ENCODE data around the gene XRRA1. TPM values are rescaled to one million over a fixed set of nuclear protein-coding genes. Genes with fewer than 3 reads are reported as not detected.

The XRRA1 gene
- total and polyA plus RNA-seq, 2 of the 13 experiments (the other 11 are each of a cell fraction or from before 2014, with no cell fraction given): 7.6 to 10.5 TPM

- TF ChIP-seq HNF1A (IDR thresholded peaks at IDR 0.05; ENCODE audit: low read depth): no peak
- TF ChIP-seq HNF1A (CRISPR knock-in tag; IDR thresholded peaks at IDR 0.05; ENCODE audit: borderline replicate concordance): no peak
- TF ChIP-seq CEBPG (CRISPR knock-in tag; IDR thresholded peaks at IDR 0.05): peak; percentile 88
- TF ChIP-seq TAF1 (CRISPR knock-in tag; IDR thresholded peaks at IDR 0.05): no peak
- peak; percentile 22; the same call in 1 of the 2 replicates for TF ChIP-seq ZNF792 (CRISPR knock-in tag; IDR thresholded peaks at IDR 0.05)
- no peak for TF ChIP-seq MED8 (CRISPR knock-in tag; IDR thresholded peaks at IDR 0.05; ENCODE audit: insufficient replicate concordance)
- TF ChIP-seq PREB (CRISPR knock-in tag; IDR thresholded peaks at IDR 0.05): no peak
- peak; percentile 47; the same call in 1 of the 2 replicates for TF ChIP-seq JUNB (CRISPR knock-in tag; IDR thresholded peaks at IDR 0.05; ENCODE audit: borderline replicate concordance)
- no peak for TF ChIP-seq KLF11 (CRISPR knock-in tag; IDR thresholded peaks at IDR 0.05)
- TF ChIP-seq ZMYM4 (CRISPR knock-in tag; IDR thresholded peaks at IDR 0.05): no peak; the same call in 1 of the 2 replicates
- TF ChIP-seq ZNF362 (CRISPR knock-in tag; IDR thresholded peaks at IDR 0.05; ENCODE audit: borderline replicate concordance): no peak
- TF ChIP-seq ZNF619 (CRISPR knock-in tag; IDR thresholded peaks at IDR 0.05): no peak
- TF ChIP-seq ZNF691 (CRISPR knock-in tag; IDR thresholded peaks at IDR 0.05; ENCODE audit: borderline replicate concordance, low read depth): no peak
- no peak for TF ChIP-seq MLLT10 (CRISPR knock-in tag; IDR thresholded peaks at IDR 0.05)
- TF ChIP-seq ZSCAN12 (CRISPR knock-in tag; IDR thresholded peaks at IDR 0.05): no peak
- TF ChIP-seq U2AF2 (IDR thresholded peaks at IDR 0.05; ENCODE audit: low read depth, low read length): no peak
- no peak for TF ChIP-seq GATA4 (IDR thresholded peaks at IDR 0.05; ENCODE audit: borderline replicate concordance, low read depth)
- no peak for TF ChIP-seq ZFP1 (CRISPR knock-in tag; IDR thresholded peaks at IDR 0.05)
- TF ChIP-seq NFYC (CRISPR knock-in tag; IDR thresholded peaks at IDR 0.05): no peak
Measured at GRCh38 chr11:74849525-74850391, 99.1 kb downstream of the XRRA1 start (continued).
